Fibroblast of lung (primary cell): ENCODE data around the gene NMRK1.

Experiments
- CTCF ChIP-seq, 2 donors: IDR thresholded peaks in 1 of 2; conservative IDR thresholded peaks in 1 of 2; 1 replicate in 1 of 2; 2 replicates in 1 of 2; pipeline ENCODE4 v1.5.1; 2011 to 2012; ENCODE audit warnings: low read length in 2 of 2, control low read depth in 1 of 2, inconsistent platforms in 1 of 2, low read depth in 1 of 2, mild to moderate bottlenecking in 1 of 2
- EZH2 ChIP-seq: IDR thresholded peaks from 2 replicates; pipeline ENCODE4 v1.5.1; 2012; ENCODE audit warnings: low read length, control low read depth, mild to moderate bottlenecking; ENCODE audit errors: missing control alignments

- TF ChIP-seq CTCF (conservative IDR thresholded peaks at IDR 0.05 in 1 of 2, IDR thresholded peaks at IDR 0.05 in 1 of 2; ENCODE audit: low read depth in 1 of 2, low read length in 2 of 2): no peak
- TF ChIP-seq EZH2: no peak
Measured at GRCh38 chr9:75046725-75047345, 41.1 kb downstream of the NMRK1 start.
